ENCODE results near the gene TOR1B.

TOR1B gene

GRCh38 chr9:129845373-129845772 is 42.4 kb downstream of the TOR1B start:
- DNase-seq (ENCODE audit: low spot score): no peak

- DNase-seq (ENCODE audit: low spot score): no peak
Measured at GRCh38 chr9:129848712-129849441, 45.9 kb downstream of the TOR1B start.

- no peak for DNase-seq (ENCODE audit: low spot score)
Measured at GRCh38 chr9:129849901-129850300, 46.9 kb downstream of the TOR1B start.

GRCh38 chr9:129850821-129851550 is 48.0 kb downstream of the TOR1B start:
- DNase-seq (ENCODE audit: low spot score): no peak

GRCh38 chr9:129851821-129852220 is 48.8 kb downstream of the TOR1B start:
- no peak for DNase-seq (ENCODE audit: low spot score)

- DNase-seq (ENCODE audit: low spot score): no peak
Measured at GRCh38 chr9:129852579-129852978, 49.6 kb downstream of the TOR1B start.

- no peak for DNase-seq (ENCODE audit: low spot score)
Measured at GRCh38 chr9:129853614-129854013, 50.6 kb downstream of the TOR1B start.

- no peak for DNase-seq (ENCODE audit: low spot score)
Measured at GRCh38 chr9:129854588-129855110, 51.7 kb downstream of the TOR1B start.

- DNase-seq (ENCODE audit: low spot score): no peak
Measured at GRCh38 chr9:129857207-129857606, 54.2 kb downstream of the TOR1B start.

GRCh38 chr9:129858167-129858962 is 55.4 kb downstream of the TOR1B start:
- no peak for DNase-seq (ENCODE audit: low spot score)
